ENCODE results near the gene FAM193B. TPM values are rescaled to one million over a fixed set of nuclear protein-coding genes. Genes with fewer than 3 reads are reported as not detected.

The FAM193B gene
- total RNA-seq, 1 donor, result 32.6 TPM

GRCh38 chr5:177470759-177471536 lies 83.4 kb downstream of the FAM193B start:
- Histone ChIP-seq H4K20me1 (ENCODE audit: insufficient read depth, low read length) (peaks cover 58% of the 10 kb centered on the region), H3K36me3 (ENCODE audit: insufficient read depth, low read length) (peaks cover 23% of the 10 kb centered on the region), H3K27me3 (ENCODE audit: insufficient read depth, low read length) (no peaks in the 10 kb centered on the region), H3K4me2 (ENCODE audit: insufficient read depth, low read length) (peak overlapping the region; percentile 90), H3K9me3 (ENCODE audit: low read depth, low read length) (no peaks in the 10 kb centered on the region), H3K79me2 (ENCODE audit: insufficient read depth, low read length) (peaks cover 49% of the 10 kb centered on the region), H3K4me3 (ENCODE audit: insufficient read depth, low read length) (peak overlapping the region; percentile 87), H3K4me1 (ENCODE audit: insufficient read depth, low read length) (peaks cover 42% of the 10 kb centered on the region), H3K27ac (ENCODE audit: low read depth, low read length) (peak overlapping the region; percentile 80), H2AFZ (ENCODE audit: low read length) (no peak overlapping the region)
- TF ChIP-seq CTCF (IDR thresholded peaks at IDR 0.05; ENCODE audit: extremely low read depth, low read depth, low read length), result no peak
- DNase-seq (ENCODE audit: insufficient read length, low spot score, missing footprints), result peak; percentile 97

Other genes starting within 250 kb of the FAM193B start
- 2.7 and 3.3 TPM in 2 replicates for gene MXD3, start 242.7 kb downstream of the FAM193B start, total RNA-seq
- gene LMAN2, start 202.9 kb downstream of the FAM193B start, total RNA-seq, result 295 and 356 TPM in 2 replicates
- gene RGS14, start 196.6 kb downstream of the FAM193B start, total RNA-seq, result 7.4 and 9.4 TPM in 2 replicates
- not detected in 2 replicates for gene SLC34A1, start 170.1 kb downstream of the FAM193B start, total RNA-seq
- gene PFN3, start 153.9 kb downstream of the FAM193B start, total RNA-seq, result not detected in 2 replicates
- gene F12, start 145.0 kb downstream of the FAM193B start, total RNA-seq, result not detected in 2 replicates
- gene GRK6, start 127.9 kb downstream of the FAM193B start, total RNA-seq, result 18.3 and 19.2 TPM in 2 replicates
- 10.0 and 12.7 TPM in 2 replicates for gene PRR7, start 107.7 kb downstream of the FAM193B start, total RNA-seq
- gene DBN1, start 80.9 kb downstream of the FAM193B start, total RNA-seq, result 121 and 139 TPM in 2 replicates
- 157 and 159 TPM in 2 replicates for gene PDLIM7, start 57.0 kb downstream of the FAM193B start, total RNA-seq
- gene DOK3, start 44.7 kb downstream of the FAM193B start, total RNA-seq, result 1.1 and 1.5 TPM in 2 replicates
- 49.5 and 68.4 TPM in 2 replicates for gene DDX41, start 37.6 kb downstream of the FAM193B start, total RNA-seq
- gene TMED9, start 37.6 kb upstream of the FAM193B start, total RNA-seq, result 93.4 and 96.6 TPM in 2 replicates
- 25.6 and 26.8 TPM in 2 replicates for gene B4GALT7, start 45.6 kb upstream of the FAM193B start, total RNA-seq
- gene FAM153A, start 228.3 kb upstream of the FAM193B start, total RNA-seq, result not detected in 2 replicates

Data from osteoblast (primary cell).